Stimulated activated CD4-positive, alpha-beta T cell treated with anti-CD3 and anti-CD28 coated beads, Interleukin-4, amount 100 ng/mL, for 48 hours (primary cell): ENCODE data around the gene RBX1.

Source experiments
- DNase-seq, 2 donors: peaks; one replicate each; pipeline ENCODE4 v3.0.0-alpha.2; 2020; ENCODE audit warnings: low read depth in 2 of 2

Gene RBX1

DNA sequence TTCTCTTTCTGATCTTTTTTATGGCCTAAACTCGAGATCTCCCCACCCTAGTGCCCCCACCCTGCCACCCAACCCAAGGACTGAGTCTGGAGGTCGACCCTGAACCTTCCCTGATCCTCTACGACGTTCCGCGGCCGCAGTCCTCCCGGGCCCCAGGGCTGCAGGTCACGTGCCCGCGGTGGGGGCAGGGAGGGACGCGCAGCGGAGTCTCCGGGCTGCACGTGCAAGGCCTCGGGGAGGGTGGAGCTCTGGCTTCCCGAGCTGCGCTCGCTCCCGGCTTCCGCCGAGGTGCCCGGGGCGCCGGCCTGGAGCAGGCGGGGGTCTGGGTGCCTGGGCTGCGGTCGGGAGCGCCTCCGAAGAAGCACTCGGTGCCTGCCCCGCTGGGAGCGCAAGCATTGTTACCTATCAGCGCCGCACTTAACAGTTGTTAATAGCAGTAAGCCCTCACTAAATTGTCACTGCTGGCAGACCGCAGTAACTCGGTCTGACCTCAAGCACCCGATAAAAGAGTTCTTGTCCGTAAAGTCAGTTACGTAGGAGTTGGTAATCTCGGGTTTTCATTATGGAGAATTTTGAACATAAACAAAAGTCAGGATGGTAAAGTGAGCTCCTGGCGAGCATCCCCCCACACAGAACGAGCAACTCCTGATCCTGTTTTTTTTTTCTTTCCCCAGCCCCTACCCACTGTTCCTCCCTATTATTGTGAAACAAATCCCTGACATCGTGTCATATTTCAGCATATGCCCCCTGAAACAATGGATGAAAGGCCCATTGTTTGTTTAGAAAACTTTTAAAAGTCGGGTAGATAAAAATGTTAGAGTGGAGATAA, 71.5 kb downstream of the RBX1 start:
- peak; percentile 78 to 84 for DNase-seq
